HG02970 (cell line): ENCODE results near the gene NUDT16L1.

Source experiments
- ATAC-seq: cut with Tn5 transposase; IDR thresholded peaks from one replicate; pipeline ENCODE4 v1.9.1; 2021; ENCODE audit warnings: mild to moderate bottlenecking, moderate library complexity, moderate number of reproducible peaks; ENCODE audit not compliant: unreplicated experiment, low FRiP score

NUDT16L1 gene

GRCh38 chr16:4693956-4694641 lies 737 bp downstream of the NUDT16L1 start:
- ATAC-seq, result no peak

- no peak for ATAC-seq
Observed at GRCh38 chr16:4694642-4695451, 1.5 kb downstream of the NUDT16L1 start.

- no peak for ATAC-seq
Observed at GRCh38 chr16:4695473-4696171, 2.3 kb downstream of the NUDT16L1 start.

DNA sequence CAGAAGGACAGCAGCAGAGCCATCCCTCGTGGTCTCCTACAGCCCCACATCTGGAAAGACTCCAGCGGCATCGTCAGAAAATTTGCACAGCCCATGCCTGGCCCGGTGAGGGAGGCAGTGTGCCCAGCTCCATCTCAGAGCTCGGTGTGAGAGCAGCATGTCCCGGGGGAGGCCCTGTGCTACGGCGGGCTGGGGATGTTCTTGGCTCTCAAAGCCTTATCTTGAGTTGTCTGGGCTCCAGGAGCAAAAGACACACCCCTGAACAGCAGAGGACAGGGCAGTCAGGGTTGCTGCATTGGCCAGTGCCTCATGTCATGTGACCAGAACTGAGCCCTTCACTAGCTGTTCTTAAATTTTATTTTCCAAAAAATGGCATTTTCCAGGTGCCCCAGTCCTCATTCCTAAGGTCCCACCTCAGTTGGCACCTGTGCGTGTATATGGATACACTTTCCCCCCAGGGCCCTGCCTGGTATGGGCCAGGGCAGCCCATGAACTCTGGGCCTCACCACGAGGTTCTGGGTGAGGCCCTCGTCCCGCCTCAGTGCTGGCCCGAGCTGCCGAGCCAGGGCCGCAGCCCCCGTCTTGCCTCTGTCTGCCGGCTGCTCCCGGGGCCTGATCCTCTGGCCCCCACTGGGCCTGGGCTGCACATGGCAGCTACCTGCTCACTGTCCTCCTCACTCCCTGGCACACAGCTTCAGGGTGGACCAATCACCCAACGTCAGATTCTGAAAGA lies 3.0 kb downstream of the NUDT16L1 start:
- ATAC-seq, result no peak

DNA sequence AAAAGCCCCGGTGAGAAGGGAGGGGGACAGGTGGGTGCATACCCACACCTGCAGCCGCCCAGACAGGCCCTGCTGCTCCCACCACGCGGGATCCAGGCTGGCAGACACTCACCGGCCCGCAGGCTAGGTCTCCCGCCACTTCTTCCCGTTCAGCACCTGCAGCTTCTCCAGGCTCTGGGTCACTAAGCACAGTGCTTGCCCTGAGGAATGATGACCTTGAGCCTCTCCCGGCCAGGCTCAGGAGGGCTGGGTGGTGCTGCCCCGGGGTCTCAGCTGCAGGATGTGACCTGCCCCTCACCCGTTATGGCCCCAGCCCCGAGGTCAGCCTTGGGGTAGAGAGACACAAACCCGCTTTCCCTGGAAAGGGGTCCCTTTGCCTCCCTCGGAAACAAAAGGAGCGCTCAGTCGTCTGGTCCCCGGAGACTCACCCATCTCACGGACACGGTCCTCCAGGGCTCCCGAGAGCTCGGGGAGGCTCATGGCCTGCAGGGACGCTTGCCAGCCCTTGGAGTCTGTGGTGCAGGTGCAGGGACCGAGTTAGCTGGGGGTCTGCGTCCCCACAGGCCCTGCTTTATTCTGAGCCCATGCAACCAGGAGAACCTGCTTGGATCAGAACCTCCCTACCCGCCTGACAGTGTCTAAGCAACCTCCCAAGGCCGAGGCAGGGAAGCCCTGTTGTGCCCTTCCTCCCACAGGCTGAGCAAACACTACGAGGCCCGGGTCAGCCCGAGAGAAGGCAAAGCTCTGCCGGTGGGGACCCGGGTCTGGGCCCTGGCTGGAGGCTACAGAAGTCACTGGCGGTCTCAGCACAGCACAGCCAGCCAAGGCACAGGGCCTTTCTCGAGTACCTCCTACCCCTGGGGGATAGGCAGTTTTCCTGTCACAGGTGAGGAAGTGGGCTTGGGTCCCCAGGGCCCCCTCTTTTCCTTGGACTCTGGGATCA lies 3.8 kb downstream of the NUDT16L1 start:
- ATAC-seq, result no peak

- no peak for ATAC-seq
Observed at GRCh38 chr16:4697848-4698291, 4.5 kb downstream of the NUDT16L1 start.

DNA sequence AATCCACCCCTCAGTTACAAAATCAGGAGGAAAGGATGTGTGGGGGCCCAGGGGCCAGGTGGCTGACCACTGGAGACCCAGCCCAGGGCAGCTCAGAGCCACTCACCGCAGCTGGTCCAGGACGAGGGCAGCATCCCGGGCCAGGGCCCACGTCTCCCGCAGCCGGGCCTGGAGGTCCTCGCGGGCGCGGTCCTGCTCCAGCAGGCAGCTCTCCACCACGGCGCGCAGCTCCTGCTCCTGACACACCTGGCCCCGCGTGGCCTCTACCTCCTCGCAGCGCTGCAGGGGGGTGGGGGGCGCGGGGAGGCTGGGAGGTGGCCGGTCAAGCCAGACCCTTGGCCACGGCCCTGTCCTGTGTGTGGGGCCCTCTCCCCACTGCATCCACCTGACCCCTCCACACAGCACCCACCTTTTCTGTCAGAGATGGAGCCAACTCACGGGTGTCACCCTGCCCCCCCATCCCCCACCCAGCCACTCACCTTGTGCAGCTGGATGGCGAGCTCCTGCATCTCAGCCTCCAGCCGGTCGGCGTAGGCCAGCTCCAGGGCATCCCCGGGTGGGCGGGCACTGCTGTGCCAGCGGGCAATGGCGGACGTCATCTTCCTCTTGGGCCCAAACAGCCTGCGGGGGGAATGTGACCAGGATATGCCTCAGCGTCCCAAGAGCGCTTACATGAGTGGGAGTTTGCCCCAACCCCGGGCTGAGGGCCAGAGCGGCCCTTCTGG lies 5.1 kb downstream of the NUDT16L1 start:
- ATAC-seq, result no peak

- no peak for ATAC-seq
Observed at GRCh38 chr16:4699046-4699556, 5.7 kb downstream of the NUDT16L1 start.

DNA sequence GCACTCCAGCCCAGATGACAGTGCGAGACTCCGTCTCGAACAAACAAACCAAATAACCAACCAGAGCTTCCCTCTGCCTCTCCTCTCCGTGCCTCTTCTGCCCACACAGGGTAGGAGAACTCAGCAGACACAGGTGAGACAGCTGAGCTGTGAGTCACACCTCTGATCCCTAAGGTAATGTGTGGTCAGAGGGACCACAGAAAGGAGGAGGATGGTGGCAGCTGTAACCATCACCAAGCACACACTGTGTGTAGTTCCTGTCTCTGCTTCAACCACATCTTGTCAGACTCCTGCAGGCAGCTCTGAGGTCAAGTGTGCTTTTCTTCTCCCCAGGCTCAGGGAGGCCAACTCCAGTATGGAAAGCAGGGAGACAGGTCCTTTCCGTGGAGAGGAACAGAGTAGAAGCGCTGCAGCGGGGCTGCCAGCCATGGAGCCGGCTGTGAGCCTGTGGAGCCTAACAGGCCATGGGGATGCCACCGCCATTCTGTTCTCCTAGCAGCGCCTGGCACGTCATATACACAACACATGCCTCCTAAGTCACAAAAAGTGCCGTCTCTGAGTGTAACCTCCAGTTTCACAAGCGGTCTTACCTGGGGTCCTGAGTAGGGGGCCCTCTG lies 7.1 kb downstream of the NUDT16L1 start:
- no peak for ATAC-seq

DNA sequence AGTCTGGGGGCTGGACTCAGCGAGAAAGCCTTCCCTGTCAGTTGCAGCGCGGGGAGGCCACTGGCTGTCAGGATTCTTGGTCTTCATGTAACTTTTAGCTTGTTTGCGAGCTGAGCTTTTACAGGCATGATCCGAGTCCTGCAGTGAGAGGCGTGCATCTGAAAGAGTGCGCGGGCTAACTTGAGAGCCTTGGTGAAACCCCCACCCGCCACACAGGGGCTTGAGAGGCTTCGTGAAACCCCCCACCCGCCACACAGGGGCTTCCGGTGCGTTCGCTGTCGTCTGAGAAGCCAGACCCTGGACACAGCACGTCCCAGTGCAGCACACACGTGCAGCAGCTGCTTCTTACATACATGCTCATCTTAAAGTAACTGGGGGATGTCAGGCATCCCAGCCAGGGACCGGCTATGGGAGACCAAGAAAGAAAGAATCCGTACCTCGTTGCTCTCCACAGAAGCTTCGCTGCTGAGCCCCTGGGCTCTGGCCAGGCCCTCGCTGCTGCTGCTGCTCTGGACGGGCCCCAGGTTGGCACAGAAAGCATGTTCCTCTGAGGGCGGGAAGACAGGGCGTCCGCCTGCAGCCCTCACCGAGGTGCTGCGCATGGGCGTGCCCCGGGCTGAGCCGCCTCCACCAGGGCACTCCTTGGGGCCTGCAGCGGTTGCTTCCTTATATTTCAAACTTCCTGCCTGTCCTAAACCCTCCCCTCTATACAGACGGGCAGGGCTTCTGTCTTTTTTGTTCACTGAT lies 7.8 kb downstream of the NUDT16L1 start:
- no peak for ATAC-seq

- no peak for ATAC-seq
Observed at GRCh38 chr16:4701791-4702465, 8.6 kb downstream of the NUDT16L1 start.

DNA sequence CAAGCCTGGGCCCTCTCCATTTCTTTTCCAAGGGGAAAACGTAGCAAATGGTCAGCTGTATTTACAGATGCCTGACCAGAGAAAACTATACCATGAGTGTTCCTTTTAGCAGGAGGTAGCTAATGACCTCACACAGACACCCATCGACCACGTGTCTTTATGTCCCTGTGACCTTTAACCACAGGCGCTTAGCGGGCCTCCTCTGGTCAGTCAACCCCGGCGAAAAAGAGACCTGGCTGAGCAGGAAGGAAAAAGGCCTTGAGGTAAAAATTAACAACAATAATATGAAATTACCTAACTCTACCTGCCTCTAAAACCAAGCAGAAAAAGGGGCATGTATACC lies 9.1 kb downstream of the NUDT16L1 start:
- no peak for ATAC-seq

DNA sequence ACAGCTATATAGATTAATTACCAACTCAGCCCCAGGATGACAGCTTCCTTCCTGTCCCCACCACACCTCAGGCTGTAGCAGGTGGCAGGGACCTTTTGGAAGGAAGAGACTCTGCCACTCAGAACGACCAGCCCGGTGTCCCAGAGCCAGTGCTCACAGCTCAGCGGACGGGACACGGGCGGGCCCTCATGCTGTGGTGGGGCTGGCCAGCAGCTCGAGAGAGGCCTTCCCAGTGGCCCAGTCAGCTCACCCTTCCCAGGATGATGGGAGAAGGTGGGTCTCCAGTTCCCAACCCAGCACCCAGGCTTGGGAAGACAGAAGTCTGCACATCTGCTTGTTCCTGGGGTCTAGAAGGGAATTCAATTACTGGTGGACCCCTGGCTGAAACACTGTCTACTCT lies 10.5 kb downstream of the NUDT16L1 start:
- no peak for ATAC-seq

GRCh38 chr16:4704491-4704890 lies 11.1 kb downstream of the NUDT16L1 start:
- ATAC-seq, result no peak

DNA sequence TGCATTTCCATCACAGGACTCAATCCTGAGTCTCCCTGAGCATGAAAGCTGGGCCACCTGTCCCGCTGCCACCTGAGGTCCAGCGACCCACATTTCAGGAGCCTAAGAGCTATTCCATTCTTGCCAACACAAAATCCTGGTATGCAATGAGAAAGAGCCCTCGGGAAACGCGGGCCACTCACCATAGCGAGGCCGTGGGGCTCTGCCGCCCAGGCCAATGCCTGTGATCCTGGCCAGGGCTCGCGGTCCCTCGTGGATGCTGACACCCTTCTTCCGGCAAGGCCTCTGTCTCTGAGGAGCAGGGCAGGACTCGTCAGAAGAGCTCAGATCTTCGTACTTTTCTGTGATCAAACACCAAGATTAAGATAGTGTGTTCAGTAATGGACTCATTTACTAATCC lies 11.6 kb downstream of the NUDT16L1 start:
- no peak for ATAC-seq

GRCh38 chr16:4706871-4707270 lies 13.5 kb downstream of the NUDT16L1 start:
- no peak for ATAC-seq

- ATAC-seq, result no peak
Observed at GRCh38 chr16:4709481-4709880, 16.1 kb downstream of the NUDT16L1 start.
